ENCODE data around the gene EFTUD2.

Gene EFTUD2

DNA sequence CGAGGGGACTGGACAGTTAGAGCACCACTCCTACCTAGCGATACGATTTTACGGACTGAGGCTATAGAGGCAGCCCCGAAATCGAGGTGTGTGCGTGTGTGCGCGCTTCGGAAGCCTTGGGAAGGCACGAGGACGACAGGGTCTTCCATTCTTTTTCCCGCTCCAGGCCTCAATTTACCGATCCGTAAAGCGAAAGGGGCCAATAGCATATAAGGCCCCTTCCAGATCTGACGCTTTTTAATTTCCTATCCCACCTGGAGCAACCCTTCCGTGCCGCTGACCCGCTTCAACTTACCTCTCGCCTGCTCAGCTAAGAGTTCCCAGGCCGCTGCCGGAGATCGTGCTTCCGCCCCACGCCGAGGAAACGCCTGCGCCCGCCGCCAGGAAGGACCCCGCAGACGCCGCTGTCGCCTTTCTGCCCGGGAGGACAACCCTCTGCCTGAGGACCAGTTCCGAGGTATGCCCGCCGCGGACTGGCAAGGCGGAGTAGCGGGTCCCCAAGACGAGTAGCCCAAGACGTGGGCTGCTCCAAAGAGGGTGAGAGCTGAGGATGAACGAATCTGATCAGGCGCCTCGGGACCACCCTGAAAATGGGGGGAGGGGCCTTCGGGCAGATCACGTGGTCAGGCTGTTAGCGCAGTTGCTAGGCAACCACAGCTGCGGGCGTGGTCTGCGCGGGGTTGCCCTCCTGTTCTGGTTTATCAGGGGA is at the start of gene EFTUD2:
Gene EFTUD2 (minus strand): TSS at position 372 of the 709 bp plus-strand sequence. CDS start 4,924 bp downstream, outside the sequence.
- TF ChIP-seq GATA2 (IDR thresholded peaks at IDR 0.05; ENCODE audit: low read depth, low read length) (no peak), GATA3 (IDR thresholded peaks at IDR 0.05; ENCODE audit: low read depth, low read length) (no peak)

DNA sequence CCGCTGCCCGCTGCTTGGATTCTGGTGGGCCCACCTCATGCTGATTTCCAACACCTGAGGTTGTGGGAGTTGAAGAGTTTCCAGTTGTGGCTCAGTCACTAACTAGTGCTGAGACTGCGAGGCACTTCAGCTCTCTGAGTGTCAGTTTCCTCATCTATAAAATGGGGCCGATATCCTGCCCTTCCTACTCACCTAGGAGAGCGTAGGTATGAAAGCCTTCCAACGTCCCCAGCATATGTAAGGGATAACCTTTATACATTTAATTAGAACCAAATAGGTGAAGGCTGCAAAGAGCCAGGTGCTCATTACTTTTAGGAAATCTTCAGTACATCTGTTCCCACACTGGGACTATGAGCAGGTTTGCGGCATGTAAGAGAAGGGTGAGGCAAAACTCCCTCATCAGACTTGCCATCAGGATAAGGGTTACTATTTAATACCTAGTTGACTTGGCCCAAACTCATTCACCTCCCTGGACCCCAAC is 49.1 kb upstream of the EFTUD2 start:
- TF ChIP-seq GATA2 (IDR thresholded peaks at IDR 0.05; ENCODE audit: low read depth, low read length) = no peak
- no peak for TF ChIP-seq GATA3 (IDR thresholded peaks at IDR 0.05; ENCODE audit: low read depth, low read length)

DNA sequence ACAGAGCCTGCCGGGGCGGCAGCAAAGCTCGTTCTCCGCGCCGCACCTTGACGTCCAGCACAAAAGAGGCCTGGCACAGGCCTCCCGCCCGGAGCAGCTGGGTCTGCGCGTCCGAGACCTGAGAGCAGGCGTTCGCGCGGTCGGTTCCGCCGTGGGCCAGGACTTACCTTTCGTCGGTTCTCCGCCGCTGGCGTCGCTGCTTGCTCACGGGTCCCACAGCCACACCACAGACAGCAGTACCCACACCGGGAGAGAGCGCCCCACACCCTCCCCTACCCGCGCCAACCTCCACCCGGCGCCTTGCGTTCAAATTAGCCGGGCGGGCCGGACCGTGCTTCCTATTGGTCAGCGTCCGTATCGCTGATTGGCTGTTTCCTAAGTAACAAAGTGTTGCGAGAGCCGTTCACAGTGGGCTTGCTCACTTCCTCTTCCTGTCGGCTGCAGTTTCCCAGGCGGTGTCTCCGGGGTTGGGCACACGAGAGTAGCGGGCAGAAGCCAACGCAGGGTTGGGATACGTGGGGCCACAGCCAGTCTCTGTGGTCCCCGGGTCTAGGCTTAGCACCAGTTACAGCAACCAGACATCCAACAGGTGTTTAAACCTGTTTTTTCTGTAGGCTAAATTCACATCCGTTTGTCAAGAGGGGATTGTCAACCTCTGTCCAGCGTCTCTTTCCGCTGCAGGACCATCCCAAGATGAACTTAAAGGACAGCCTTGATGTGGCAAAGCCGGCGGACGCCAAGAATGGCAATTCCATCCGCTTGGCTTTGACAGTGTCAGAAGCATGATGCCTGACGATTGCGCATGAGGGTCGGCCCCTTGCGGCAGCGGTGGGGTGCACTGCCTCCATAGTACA is 48.4 kb upstream of the EFTUD2 start, which contains the start of gene KIF18B:
Gene KIF18B (minus strand): TSS at position 313 of the 854 bp plus-strand sequence. CDS start 11,429 bp downstream, outside the sequence.
- no peak for TF ChIP-seq GATA3 (IDR thresholded peaks at IDR 0.05; ENCODE audit: low read depth, low read length)
- no peak for TF ChIP-seq GATA2 (IDR thresholded peaks at IDR 0.05; ENCODE audit: low read depth, low read length)

DNA sequence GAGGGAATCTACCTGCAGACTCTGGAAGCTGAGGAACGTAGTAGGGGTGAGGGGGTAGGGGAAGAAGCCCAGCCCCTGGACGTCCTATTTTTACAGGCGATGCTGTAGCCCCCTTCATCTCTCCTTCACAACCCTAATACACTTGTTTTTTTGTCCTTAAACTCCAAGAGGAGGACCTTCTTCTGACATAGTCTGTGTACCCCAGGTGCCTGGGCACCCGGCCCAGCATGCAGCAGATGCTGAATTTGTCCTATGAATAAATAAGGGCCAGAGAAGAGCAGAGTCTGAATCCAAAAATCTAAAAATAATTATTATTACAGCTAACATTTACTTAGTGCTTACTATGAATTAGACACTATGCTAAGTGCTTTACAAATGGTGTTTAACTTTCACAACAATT is 43.2 kb upstream of the EFTUD2 start:
- TF ChIP-seq GATA2 (IDR thresholded peaks at IDR 0.05; ENCODE audit: low read depth, low read length) (no peak), GATA3 (IDR thresholded peaks at IDR 0.05; ENCODE audit: low read depth, low read length) (no peak)

DNA sequence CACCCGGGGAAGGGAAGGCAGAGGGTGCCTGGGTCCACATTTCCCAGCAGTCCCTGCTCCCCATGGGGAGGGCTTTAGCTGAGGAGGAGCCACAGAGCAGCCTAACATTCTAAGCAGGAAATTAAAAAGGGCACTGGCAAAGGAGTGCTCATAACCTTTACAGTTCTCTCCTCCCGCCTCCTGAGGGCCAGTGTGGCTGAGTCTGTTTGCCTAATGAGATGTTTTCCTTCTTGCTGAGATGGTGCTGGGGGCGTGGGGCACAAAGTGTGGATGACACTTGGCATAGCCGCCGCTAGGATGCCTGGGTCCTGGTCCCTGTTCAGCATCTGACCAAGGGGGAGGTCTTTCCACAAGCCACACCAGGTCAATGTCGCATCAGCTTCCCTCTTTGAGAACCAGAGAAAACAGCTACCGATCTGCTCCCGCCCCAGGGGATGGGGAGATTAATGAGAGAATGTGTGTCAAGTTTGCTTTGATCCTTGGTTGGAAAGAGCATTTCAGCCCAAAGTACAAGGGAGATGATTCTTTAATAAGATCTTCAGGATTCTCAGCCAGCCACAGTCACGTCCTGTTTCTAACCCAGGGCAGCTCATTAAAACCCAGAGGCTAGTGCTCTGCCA is 42.6 kb upstream of the EFTUD2 start:
- no peak for TF ChIP-seq GATA3 (IDR thresholded peaks at IDR 0.05; ENCODE audit: low read depth, low read length)

DNA sequence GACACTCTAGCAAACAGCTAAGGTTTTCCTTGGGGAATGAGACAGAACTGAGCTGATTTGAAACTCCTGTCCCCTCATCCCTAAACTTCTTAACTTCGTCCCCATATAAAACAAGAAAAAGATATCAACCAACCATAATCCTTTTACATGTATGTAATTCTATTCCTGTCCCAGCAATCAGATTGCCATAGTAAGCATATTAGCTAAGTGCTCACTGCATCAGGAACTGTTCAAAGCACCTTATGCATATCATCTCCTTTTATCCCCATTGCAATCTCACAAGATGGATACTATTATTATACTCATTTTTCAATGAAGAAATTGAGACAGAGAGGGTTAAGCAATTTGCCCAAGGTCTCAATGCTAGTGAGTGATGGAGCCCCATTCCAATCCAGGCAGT is 41.5 kb upstream of the EFTUD2 start:
- TF ChIP-seq GATA2 (IDR thresholded peaks at IDR 0.05; ENCODE audit: low read depth, low read length) (no peak), GATA3 (IDR thresholded peaks at IDR 0.05; ENCODE audit: low read depth, low read length) (no peak)

DNA sequence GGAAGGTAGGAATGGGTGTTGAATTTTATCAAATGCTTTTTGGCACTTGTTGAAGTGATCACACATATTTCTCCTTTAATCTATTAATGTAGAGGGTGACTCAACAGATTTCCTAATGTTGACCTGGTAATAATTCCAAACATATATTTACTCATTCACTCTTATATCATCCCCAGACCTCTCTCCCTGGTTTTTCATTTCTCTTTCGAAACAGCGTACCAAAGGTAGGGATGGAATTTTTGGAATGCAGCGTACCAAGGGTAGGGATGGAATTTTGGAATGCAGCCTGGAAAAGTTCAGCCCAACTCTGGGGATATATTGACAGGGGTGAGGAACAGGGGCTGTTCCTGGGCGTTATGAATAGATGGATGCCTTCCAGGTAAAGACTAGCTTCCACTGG is 41.1 kb upstream of the EFTUD2 start:
- TF ChIP-seq GATA3 (IDR thresholded peaks at IDR 0.05; ENCODE audit: low read depth, low read length) = no peak
- no peak for TF ChIP-seq GATA2 (IDR thresholded peaks at IDR 0.05; ENCODE audit: low read depth, low read length)

DNA sequence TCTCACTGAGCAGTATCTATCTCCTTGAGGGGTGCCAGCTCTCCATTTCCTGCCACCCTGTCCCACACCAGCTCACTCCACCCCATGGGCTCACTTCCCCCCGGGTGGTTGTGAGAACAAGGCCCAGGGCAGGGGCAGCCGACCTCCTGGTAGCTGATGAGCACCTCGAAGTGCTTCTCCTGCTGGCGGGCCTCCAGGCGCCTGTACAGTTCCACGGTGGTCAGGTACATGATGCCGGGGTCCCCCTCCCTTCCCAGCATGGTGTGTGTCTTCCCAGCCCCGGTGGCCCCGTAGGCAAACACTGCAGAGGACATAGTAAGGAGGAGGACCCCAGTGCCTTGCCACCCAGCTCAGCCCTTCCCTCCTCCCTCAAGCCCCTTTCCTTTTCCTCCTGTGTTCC is 35.9 kb upstream of the EFTUD2 start:
- TF ChIP-seq GATA3 (IDR thresholded peaks at IDR 0.05; ENCODE audit: low read depth, low read length) (no peak), GATA2 (IDR thresholded peaks at IDR 0.05; ENCODE audit: low read depth, low read length) (no peak)

DNA sequence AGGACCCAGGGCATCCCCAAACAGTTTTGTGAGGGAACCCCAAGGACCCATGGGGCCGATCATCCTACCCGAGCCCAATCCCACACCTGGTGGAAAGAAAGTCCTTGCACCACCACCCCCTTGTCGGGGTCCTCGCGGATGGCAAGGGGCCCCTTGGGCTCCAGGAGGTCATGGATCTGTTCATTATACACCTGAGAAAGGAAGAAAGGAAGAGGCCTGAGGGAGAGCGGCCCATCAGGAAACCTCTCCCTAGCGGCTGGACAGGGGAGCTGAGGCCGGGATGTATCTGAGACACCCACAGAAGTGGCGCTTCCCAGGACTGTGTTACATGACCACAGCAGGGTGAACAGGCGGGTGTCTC is 35.5 kb upstream of the EFTUD2 start:
- TF ChIP-seq GATA2 (IDR thresholded peaks at IDR 0.05; ENCODE audit: low read depth, low read length) (no peak), GATA3 (IDR thresholded peaks at IDR 0.05; ENCODE audit: low read depth, low read length) (no peak)

DNA sequence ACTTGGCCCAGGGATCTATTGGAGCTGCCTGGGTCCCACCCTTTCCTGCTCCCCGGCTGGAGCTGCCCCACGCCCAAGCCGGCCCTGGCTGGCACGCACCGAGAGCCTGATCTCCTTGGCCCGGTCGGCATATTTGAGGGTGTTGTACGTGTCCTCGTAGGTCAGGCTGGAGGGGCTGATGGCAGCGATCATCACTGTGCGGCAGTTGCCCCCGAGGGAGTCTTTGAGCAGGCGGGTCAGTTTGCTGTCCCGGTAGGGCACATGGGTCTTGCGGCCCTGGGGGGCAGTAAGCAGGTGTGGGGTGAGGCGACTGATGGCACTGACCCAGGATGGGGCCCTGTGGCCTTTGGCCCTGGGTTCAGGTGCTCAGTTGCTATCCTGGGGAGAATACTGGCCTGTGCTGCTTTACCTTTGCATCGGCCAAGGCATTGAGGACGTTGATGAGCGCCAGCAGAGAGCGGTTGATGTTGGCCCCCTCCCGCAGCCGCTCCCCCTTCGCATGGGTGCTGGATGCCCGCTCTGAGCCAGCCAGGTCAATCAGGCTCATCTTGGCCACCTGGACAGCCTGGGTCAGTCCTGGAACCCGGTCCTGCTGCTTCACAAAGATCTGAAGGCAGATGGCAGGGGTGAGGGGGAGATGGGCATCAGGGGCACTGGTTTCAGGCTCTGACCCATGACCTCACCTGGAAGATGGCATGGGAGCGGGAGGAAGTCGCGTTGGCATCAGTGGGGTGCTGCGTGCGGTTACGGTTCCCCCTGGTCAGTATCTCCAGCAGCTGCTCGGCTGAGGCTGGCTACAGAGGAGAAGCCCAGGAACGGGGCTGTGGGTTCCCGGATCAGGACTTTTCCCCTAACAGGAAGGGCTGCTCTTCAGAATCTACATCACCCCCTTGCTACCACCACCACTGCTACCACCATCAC is 34.8 kb upstream of the EFTUD2 start:
- no peak for TF ChIP-seq GATA2 (IDR thresholded peaks at IDR 0.05; ENCODE audit: low read depth, low read length)
- TF ChIP-seq GATA3 (IDR thresholded peaks at IDR 0.05; ENCODE audit: low read depth, low read length) = no peak

DNA sequence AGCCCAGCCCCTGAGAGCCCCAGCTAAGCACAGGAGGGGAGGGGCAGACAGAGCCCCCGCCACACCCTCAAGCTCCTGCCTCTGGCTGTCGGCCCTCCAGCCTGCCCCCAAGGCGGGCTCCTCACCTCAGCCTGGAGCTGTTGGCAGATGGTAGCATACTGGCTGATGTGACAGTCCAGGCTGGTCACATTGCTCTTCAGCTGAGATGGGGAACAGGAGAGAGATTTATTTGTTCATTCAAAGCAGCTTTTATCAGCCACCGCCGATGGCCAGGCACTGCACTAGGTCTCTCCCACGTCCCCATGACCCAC is 33.5 kb upstream of the EFTUD2 start:
- TF ChIP-seq GATA3 (IDR thresholded peaks at IDR 0.05; ENCODE audit: low read depth, low read length) (no peak), GATA2 (IDR thresholded peaks at IDR 0.05; ENCODE audit: low read depth, low read length) (no peak)

DNA sequence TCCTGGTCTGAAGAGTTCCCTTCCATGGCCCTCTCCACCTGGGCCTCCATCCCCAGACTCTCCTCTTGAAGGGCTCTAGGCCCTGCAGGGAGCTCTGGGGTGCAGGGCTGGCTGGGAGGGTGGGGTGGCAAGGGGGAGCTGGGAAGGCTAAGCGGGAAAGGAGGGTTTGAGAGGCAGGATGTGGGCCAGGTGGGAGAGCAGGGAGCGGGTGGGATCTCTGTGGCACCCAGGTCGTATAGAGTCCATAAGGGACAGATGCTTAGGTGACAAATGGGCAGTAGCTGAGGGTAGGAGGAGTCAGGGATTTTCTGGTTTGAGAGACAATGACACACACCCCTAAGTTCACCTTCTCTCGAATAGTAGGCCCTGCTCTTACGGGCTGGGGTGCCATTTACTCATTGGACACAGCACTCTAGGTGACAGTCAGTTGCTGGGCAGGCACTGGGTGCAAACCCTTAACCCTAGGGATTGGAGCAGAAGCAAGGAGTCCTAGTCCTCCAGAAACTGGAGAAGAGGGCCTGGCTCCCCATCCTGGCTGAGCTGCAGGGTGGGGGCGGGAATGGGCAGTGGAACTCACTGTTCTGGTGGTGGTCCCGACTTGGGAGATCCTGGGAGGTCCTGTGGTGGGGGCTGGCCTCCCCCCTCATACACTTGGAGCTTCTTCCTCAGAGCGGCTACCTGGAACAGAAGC is 33.0 kb upstream of the EFTUD2 start:
- no peak for TF ChIP-seq GATA2 (IDR thresholded peaks at IDR 0.05; ENCODE audit: low read depth, low read length)
- no peak for TF ChIP-seq GATA3 (IDR thresholded peaks at IDR 0.05; ENCODE audit: low read depth, low read length)

DNA sequence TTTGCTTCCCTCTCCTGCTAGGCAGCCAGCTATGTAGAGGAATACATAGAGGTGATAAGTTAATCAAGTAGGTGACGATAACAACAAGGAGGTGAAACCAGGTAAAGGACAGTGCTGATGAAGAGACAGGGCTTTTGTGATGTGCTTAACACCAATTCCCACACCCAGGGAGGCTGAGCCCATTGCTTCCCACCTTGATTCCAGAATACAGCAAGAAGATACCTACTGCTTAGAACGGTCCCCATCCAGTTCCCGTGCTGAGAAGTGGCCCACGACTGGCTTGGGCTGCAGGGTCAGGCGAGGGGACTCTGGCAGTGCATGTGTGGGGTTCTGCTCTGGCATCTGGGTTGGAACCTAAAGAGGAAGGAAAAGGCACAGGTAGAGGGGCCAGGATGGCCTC is 32.1 kb upstream of the EFTUD2 start:
- no peak for TF ChIP-seq GATA3 (IDR thresholded peaks at IDR 0.05; ENCODE audit: low read depth, low read length)
- TF ChIP-seq GATA2 (IDR thresholded peaks at IDR 0.05; ENCODE audit: low read depth, low read length) = no peak
